H1 (cell line): ENCODE data around the gene HAS3. TPM values are rescaled to one million over a fixed set of nuclear protein-coding genes. Genes with fewer than 3 reads are reported as not detected.

Source experiments
- CTCF ChIA-PET: fragments of 300-600 bp; sonication (Branson Sonifier 250); formaldehyde crosslinking; loops from one replicate; lab custom pipeline; 2021; ENCODE audit not compliant: partially characterized antibody; lab: Charles Lee
- POLR2A ChIA-PET: fragments of 300-600 bp; sonication (Branson Sonifier 250); formaldehyde crosslinking; loops from one replicate; lab custom pipeline; 2021; ENCODE audit warnings: inconsistent platforms; ENCODE audit not compliant: partially characterized antibody; lab: Charles Lee
- DNase-seq, 2 experiments: peaks; one replicate each; pipeline versions ENCODE4 v3.0.0 to v3.0.0-alpha.2; 2010 to 2022; ENCODE audit warnings: low spot score in 2 of 2, low read depth in 1 of 2, mixed read lengths in 1 of 2
- FAIRE-seq: peaks from 2 replicates; lab custom pipeline; 2011; peaks lifted over from hg19 to GRCh38; lab: Jason Lieb, UNC
- H2AFZ ChIP-seq: 2 replicates; pipeline ENCODE4 v1.8.1; 2012; ENCODE audit warnings: low read length, inconsistent platforms
- H2AK5ac ChIP-seq: 2 replicates; pipeline ENCODE4 v1.6.1; 2013; ENCODE audit warnings: low read depth, low read length
- H2BK120ac ChIP-seq: replicated peaks from 2 replicates; pipeline ENCODE3; 2013; ENCODE audit warnings: low read depth, low read length, inconsistent platforms
- H2BK12ac ChIP-seq: 2 replicates; pipeline ENCODE4 v1.6.1; 2013; ENCODE audit warnings: low read depth, low read length
- H2BK15ac ChIP-seq: 2 replicates; pipeline ENCODE4 v1.6.1; 2013; ENCODE audit warnings: low read length
- H2BK20ac ChIP-seq: 2 replicates; pipeline ENCODE4 v1.6.1; 2013; ENCODE audit warnings: low read length
- H2BK5ac ChIP-seq: 2 replicates; pipeline ENCODE4 v1.6.1; 2013; ENCODE audit warnings: low read depth, low read length
- H3K14ac ChIP-seq: 2 replicates; pipeline ENCODE4 v1.6.1; 2013; ENCODE audit warnings: inconsistent platforms; ENCODE audit not compliant: insufficient read length
- H3K18ac ChIP-seq: 2 replicates; pipeline ENCODE4 v1.6.1; 2013; ENCODE audit warnings: low read length; ENCODE audit errors: extremely low read depth
- H3K23ac ChIP-seq: 2 replicates; pipeline ENCODE4 v1.6.1; 2013; ENCODE audit warnings: inconsistent platforms; ENCODE audit not compliant: insufficient read length
- H3K23me2 ChIP-seq: 2 replicates; pipeline ENCODE4 v1.6.1; 2013; ENCODE audit warnings: low read depth, low read length
- H3K27ac ChIP-seq: 2 replicates; pipeline ENCODE4 v1.6.1; 2011; ENCODE audit warnings: low read depth, low read length, inconsistent platforms
- H3K27me3 ChIP-seq, 4 experiments: replicated peaks in 1 of 4; 1 replicate in 1 of 4; 2 replicates in 3 of 4; pipeline versions ENCODE4 v1.6.1 to v1.8.1; 2011 to 2013; ENCODE audit warnings: low read length in 3 of 4, mild to moderate bottlenecking in 3 of 4, inconsistent platforms in 2 of 4, mixed read lengths in 2 of 4, moderate library complexity in 1 of 4; ENCODE audit not compliant: control insufficient read depth in 3 of 4, insufficient read depth in 3 of 4; ENCODE audit errors: extremely low read depth in 1 of 4
- H3K36me3 ChIP-seq, 4 experiments: 2 replicates each; pipeline versions ENCODE4 v1.6.1 to v1.8.1; 2011 to 2013; ENCODE audit warnings: mild to moderate bottlenecking in 4 of 4, low read length in 3 of 4, moderate library complexity in 2 of 4, control low read depth in 1 of 4, inconsistent platforms in 1 of 4; ENCODE audit not compliant: insufficient read depth in 4 of 4, control insufficient read depth in 2 of 4
- H3K4ac ChIP-seq: replicated peaks from 2 replicates; pipeline ENCODE3; 2013; ENCODE audit warnings: low read length, low read depth, mixed read lengths, inconsistent platforms; ENCODE audit not compliant: insufficient read length
- H3K4me1 ChIP-seq, 4 experiments: replicated peaks in 1 of 4; 1 replicate in 1 of 4; 2 replicates in 3 of 4; pipeline versions ENCODE4 v1.6.1 to v1.8.1; 2011 to 2013; ENCODE audit warnings: low read length in 3 of 4, inconsistent platforms in 2 of 4, mixed read lengths in 1 of 4; ENCODE audit not compliant: insufficient read depth in 4 of 4, control insufficient read depth in 3 of 4
- H3K4me2 ChIP-seq, 2 experiments: 2 replicates each; pipeline versions ENCODE4 v1.6.1 to v1.8.1; 2011 to 2013; ENCODE audit warnings: low read depth in 2 of 2, low read length in 2 of 2, control low read depth in 1 of 2, inconsistent platforms in 1 of 2, mild to moderate bottlenecking in 1 of 2; ENCODE audit not compliant: insufficient read depth in 1 of 2
- H3K4me3 ChIP-seq, 4 experiments: fragments of 200-600, 300-600 bp in 1 of 4; sonication (generic), shearing (Covaris generic), sonication (Bioruptor Twin) in 1 of 4; 2 replicates each; pipeline versions ENCODE4 v1.5.1 to v1.8.1; 2011 to 2016; ENCODE audit warnings: low read length in 4 of 4, low read depth in 3 of 4, control low read depth in 2 of 4, inconsistent platforms in 2 of 4, mild to moderate bottlenecking in 2 of 4, mixed read lengths in 1 of 4, moderate library complexity in 1 of 4; ENCODE audit not compliant: insufficient read depth in 2 of 4; ENCODE audit errors: extremely low read depth in 1 of 4
- H3K56ac ChIP-seq: replicated peaks from 2 replicates; pipeline ENCODE3; 2013; ENCODE audit warnings: low read depth, mild to moderate bottlenecking, mixed read lengths, low read length, inconsistent platforms; ENCODE audit not compliant: insufficient read length
- H3K79me1 ChIP-seq: 2 replicates; pipeline ENCODE4 v1.6.1; 2013; ENCODE audit warnings: low read depth, low read length, control low read depth
- H3K79me2 ChIP-seq, 2 experiments: 2 replicates each; pipeline versions ENCODE4 v1.6.1 to v1.8.1; 2012 to 2013; ENCODE audit warnings: low read length in 2 of 2, mild to moderate bottlenecking in 2 of 2, inconsistent platforms in 1 of 2; ENCODE audit not compliant: insufficient read depth in 2 of 2, control insufficient read depth in 1 of 2
- H3K9ac ChIP-seq, 4 experiments: replicated peaks in 1 of 4; 1 replicate in 1 of 4; 2 replicates in 3 of 4; pipeline versions ENCODE4 v1.6.1 to v1.8.1; 2011 to 2013; ENCODE audit warnings: low read depth in 3 of 4, low read length in 3 of 4, control low read depth in 2 of 4, mild to moderate bottlenecking in 2 of 4, moderate library complexity in 2 of 4, inconsistent platforms in 1 of 4; ENCODE audit errors: extremely low read depth in 1 of 4
- H3K9me3 ChIP-seq, 2 experiments: 2 replicates each; pipeline versions ENCODE4 v1.6.1 to v1.8.1; 2012 to 2013; ENCODE audit warnings: mild to moderate bottlenecking in 2 of 2, moderate library complexity in 2 of 2, control low read depth in 1 of 2, inconsistent platforms in 1 of 2, low read depth in 1 of 2, low read length in 1 of 2, mixed read lengths in 1 of 2; ENCODE audit not compliant: insufficient read depth in 2 of 2
- H4K20me1 ChIP-seq, 2 experiments: replicated peaks in 1 of 2; 2 replicates each; pipeline versions ENCODE3 to v1.8.1; 2011 to 2013; ENCODE audit warnings: inconsistent platforms in 2 of 2, low read length in 2 of 2, mild to moderate bottlenecking in 1 of 2; ENCODE audit not compliant: insufficient read depth in 2 of 2, control insufficient read depth in 1 of 2
- H4K5ac ChIP-seq: 2 replicates; pipeline ENCODE4 v1.6.1; 2013; ENCODE audit warnings: low read length, low read depth, mixed read lengths, inconsistent platforms; ENCODE audit not compliant: insufficient read length
- H4K8ac ChIP-seq: 2 replicates; pipeline ENCODE4 v1.8.0; 2013; ENCODE audit warnings: mild to moderate bottlenecking, moderate library complexity, low read length, inconsistent platforms; ENCODE audit not compliant: insufficient read depth; ENCODE audit errors: extremely low read depth
- H4K91ac ChIP-seq: replicated peaks from 2 replicates; pipeline ENCODE3; 2013; ENCODE audit warnings: low read length, mixed read lengths, inconsistent platforms; ENCODE audit not compliant: insufficient read length
- NANOG ChIP-seq: IDR thresholded peaks from 2 replicates; pipeline ENCODE4 v1.6.1; 2011; ENCODE audit warnings: low read length, low read depth, mild to moderate bottlenecking, inconsistent platforms; ENCODE audit not compliant: insufficient read depth, poor library complexity, severe bottlenecking
- WGBS, 2 experiments: shearing (Covaris generic) in 1 of 2; methylation state at CpG; one replicate each; pipeline versions ENCODE4 v1.1.6 to v1.1.7; 2013 to 2015; ENCODE audit warnings: low lambda C conversion rate in 2 of 2, mixed read lengths in 2 of 2, inconsistent platforms in 1 of 2, low coverage in 1 of 2, missing lambda C conversion rate in 1 of 2; ENCODE audit not compliant: insufficient replicate concordance in 2 of 2, insufficient coverage in 1 of 2, insufficient read length in 1 of 2; ENCODE audit errors: extremely low coverage in 1 of 2, missing lambda C conversion rate in 1 of 2; 5-methylcytosine and 5-hydroxymethylcytosine counted together
- polyA plus RNA-seq, 7 experiments: library from polyadenylated mRNA; depleted of rRNA in 3 of 7; stranded (reverse) in 5 of 7; unstranded in 2 of 7; fragments of >200 nt in 5 of 7; fragments of 200-250 nt in 2 of 7; gene quantifications; 1 replicate in 5 of 7; 2 replicates in 1 of 7; 4 replicates in 1 of 7; pipeline versions ENCODE4 v1.2.1 to v1.2.3, GENCODE V29; 2011 to 2013; ENCODE audit warnings: missing spikeins in 2 of 7, mixed read lengths in 2 of 7
- total RNA-seq: library from RNA; stranded (reverse); fragmentation: NEBNext Ultra II Directional; extraction: Animal tissue kit (Norgen Biotek cat#: 25700); gene quantifications from 2 replicates; pipeline ENCODE4 v1.2.1, GENCODE V29; 2021

The HAS3 gene
- total and polyA plus RNA-seq, 2 of the 8 experiments (the other 6 are each of a cell fraction or from before 2014, with no cell fraction given) = 32.1 to 69.6 TPM

DNA sequence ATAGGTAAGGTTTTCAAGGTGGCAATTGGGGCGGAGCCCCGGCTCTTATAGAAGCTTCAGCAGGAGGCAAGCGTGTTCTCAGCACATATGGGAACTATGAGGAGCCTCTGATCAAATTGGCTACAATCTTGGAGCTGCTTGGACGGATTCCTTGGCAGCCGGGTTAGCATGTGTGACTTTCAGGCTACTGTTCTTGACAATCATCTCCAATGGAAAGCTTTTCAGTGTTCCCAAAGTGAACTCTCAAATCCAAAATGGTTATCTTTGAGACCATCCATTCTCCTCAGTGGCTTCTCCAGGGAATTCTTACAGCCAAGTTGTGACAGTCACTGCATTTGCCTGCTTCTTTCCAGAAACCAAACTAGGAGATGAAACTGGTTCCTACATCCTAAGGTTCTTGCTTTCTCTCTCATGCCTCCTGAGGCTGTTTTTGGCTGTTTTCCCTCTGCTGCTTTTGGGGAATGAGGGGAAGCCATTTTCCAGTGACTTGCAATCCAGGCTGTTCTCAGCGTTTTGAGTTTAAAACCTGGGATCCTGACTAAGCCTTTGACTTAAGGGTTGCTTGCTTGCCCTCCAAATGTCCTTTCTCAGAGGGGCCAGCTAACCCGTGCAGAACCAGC lies 10.9 kb downstream of the HAS3 start:
- Histone ChIP-seq H3K4ac (no peak overlapping the region), H3K56ac (no peak overlapping the region), H3K23me2 (no peaks in the 10 kb centered on the region), H4K91ac (no peak overlapping the region), H3K79me1 (peaks cover 14% of the 10 kb centered on the region; the same call in 1 of the 2 replicates), H3K4me2 (no peak overlapping the region), H3K9me3 (no peaks in the 10 kb centered on the region), H2BK5ac (0 out of 2 replicates have a peak overlapping the region, but pooled peaks have one; percentile 20), H3K36me3 (peaks cover 40 to 82% (median 70%) of the 10 kb centered on the region in 4 experiments), H4K8ac (no peak overlapping the region), H2BK15ac (no peak overlapping the region), H2BK12ac (no peak overlapping the region), H3K18ac (no peak overlapping the region), H2BK20ac (no peak overlapping the region), H4K20me1 (peaks cover 11 to 15% of the 10 kb centered on the region in 2 experiments), H2AK5ac (no peak overlapping the region), H3K4me3 (no peak overlapping the region), H3K27ac (no peak overlapping the region), H4K5ac (no peak overlapping the region)
- CTCF ChIA-PET = interaction anchor here (0.6 to 12.3 kb wide), 9 partner anchors 4 to 269 kb away, joined by 3 to 174 read pairs (median 4); partner anchors contain the start of gene HAS3
- no peak for FAIRE-seq
- TF ChIP-seq NANOG = no peak
- TF ChIP-seq, all 59 proteins: peak for 0
- no peak overlapping the region for H3K14ac ChIP-seq
- DNase-seq = no peak
- no peak overlapping the region for H2BK120ac ChIP-seq
- H3K27me3 ChIP-seq = no peaks in the 10 kb centered on the region
- WGBS, 2 experiments = 91% methylated on average over 7 of the region's 7 CpGs; no CpG with 5 or more reads in 1 of the 2 experiments
- no peak overlapping the region for H3K23ac ChIP-seq
- POLR2A ChIA-PET = interaction anchor here (0.6 to 3.6 kb wide), 6 partner anchors 9 to 83 kb away, joined by 3 to 38 read pairs (median 4); partner anchors contain the start of gene HAS3
- H3K4me1 ChIP-seq = no peaks in the 10 kb centered on the region
- H3K79me2 ChIP-seq = peaks cover 0 to 15% of the 10 kb centered on the region in 2 experiments; a peak in 1 of 4 replicates
- no peak overlapping the region for H2AFZ ChIP-seq
- no peak overlapping the region for H3K9ac ChIP-seq
